GM12874 (cell line): ENCODE measurements around the gene RASA4B.

Experiments
- CTCF ChIP-seq: IDR thresholded peaks from 2 replicates; pipeline ENCODE4 v1.5.1; 2011; ENCODE audit warnings: low read depth, mild to moderate bottlenecking, control low read depth, low read length, moderate library complexity; ENCODE audit not compliant: insufficient read depth

Gene RASA4B

GRCh38 chr7:102446387-102447156 is 71.0 kb downstream of the RASA4B start:
- no peak for TF ChIP-seq CTCF

- no peak for TF ChIP-seq CTCF
Measured at GRCh38 chr7:102445674-102446071, 71.9 kb downstream of the RASA4B start.

GRCh38 chr7:102444961-102445673 is 72.5 kb downstream of the RASA4B start:
- no peak for TF ChIP-seq CTCF

- no peak for TF ChIP-seq CTCF
Measured at GRCh38 chr7:102439963-102440795, 77.4 kb downstream of the RASA4B start.

- no peak for TF ChIP-seq CTCF
Measured at GRCh38 chr7:102436118-102436517, 81.5 kb downstream of the RASA4B start.

GRCh38 chr7:102434039-102434486 is 83.5 kb downstream of the RASA4B start:
- no peak for TF ChIP-seq CTCF
